ENCODE data around the gene CD109.
"Not testable (repeated sequence)": the region's sequence is repeated elsewhere in the genome, so short reads cannot be mapped to it uniquely, and the experiment has no call there.

Gene CD109

GRCh38 chr6:73784726-73785505 lies 88.9 kb downstream of the CD109 start:
- DNase-seq (ENCODE audit: low read depth in 4 of 4, low spot score in 1 of 4): no peak

GRCh38 chr6:73790574-73790973 lies 94.6 kb downstream of the CD109 start:
- no peak for DNase-seq (ENCODE audit: low read depth in 4 of 4, low spot score in 1 of 4)

GRCh38 chr6:73791336-73791735 lies 95.3 kb downstream of the CD109 start:
- DNase-seq (ENCODE audit: low read depth in 4 of 4, low spot score in 1 of 4): no peak

- no peak for DNase-seq (ENCODE audit: low read depth in 4 of 4, low spot score in 1 of 4)
These were observed 96.7 kb downstream of the CD109 start for GRCh38 chr6:73792738-73793137.

GRCh38 chr6:73796881-73797280 lies 100.9 kb downstream of the CD109 start:
- no peak for DNase-seq (ENCODE audit: low read depth in 4 of 4, low spot score in 1 of 4)

- no peak for DNase-seq (ENCODE audit: low read depth in 4 of 4, low spot score in 1 of 4)
These were observed 101.9 kb downstream of the CD109 start for GRCh38 chr6:73797861-73798260.

GRCh38 chr6:73798592-73798991 lies 102.6 kb downstream of the CD109 start:
- DNase-seq (ENCODE audit: low read depth in 4 of 4, low spot score in 1 of 4): no peak

- no peak for DNase-seq (ENCODE audit: low read depth in 4 of 4, low spot score in 1 of 4)
These were observed 105.0 kb downstream of the CD109 start for GRCh38 chr6:73800997-73801396.

- DNase-seq (ENCODE audit: low read depth in 4 of 4, low spot score in 1 of 4): no peak
These were observed 105.8 kb downstream of the CD109 start for GRCh38 chr6:73801652-73802268.

GRCh38 chr6:73802366-73802765 lies 106.4 kb downstream of the CD109 start:
- no peak for DNase-seq (ENCODE audit: low read depth in 4 of 4, low spot score in 1 of 4)

- DNase-seq (ENCODE audit: low read depth in 4 of 4, low spot score in 1 of 4): no peak
These were observed 107.7 kb downstream of the CD109 start for GRCh38 chr6:73803562-73804241.

- DNase-seq (ENCODE audit: low read depth in 4 of 4, low spot score in 1 of 4): not testable (repeated sequence)
These were observed 109.2 kb downstream of the CD109 start for GRCh38 chr6:73805221-73805620.

GRCh38 chr6:73805982-73806381 lies 110.0 kb downstream of the CD109 start:
- not testable (repeated sequence) for DNase-seq (ENCODE audit: low read depth in 4 of 4, low spot score in 1 of 4)

GRCh38 chr6:73811706-73812105 lies 115.7 kb downstream of the CD109 start:
- DNase-seq (ENCODE audit: low read depth in 4 of 4, low spot score in 1 of 4): no peak

- DNase-seq (ENCODE audit: low read depth in 4 of 4, low spot score in 1 of 4): no peak
These were observed 121.2 kb downstream of the CD109 start for GRCh38 chr6:73817253-73817652.

GRCh38 chr6:73823046-73823735 lies 127.2 kb downstream of the CD109 start:
- DNase-seq (ENCODE audit: low read depth in 4 of 4, low spot score in 1 of 4): no peak

GRCh38 chr6:73823832-73824231 lies 127.8 kb downstream of the CD109 start:
- no peak for DNase-seq (ENCODE audit: low read depth in 4 of 4, low spot score in 1 of 4)

GRCh38 chr6:73826571-73826970 lies 130.6 kb downstream of the CD109 start:
- no peak for DNase-seq (ENCODE audit: low read depth in 4 of 4, low spot score in 1 of 4)

- no peak for DNase-seq (ENCODE audit: low read depth in 4 of 4, low spot score in 1 of 4)
These were observed 134.1 kb downstream of the CD109 start for GRCh38 chr6:73830119-73830518.

- no peak for DNase-seq (ENCODE audit: low read depth in 4 of 4, low spot score in 1 of 4)
These were observed 136.3 kb downstream of the CD109 start for GRCh38 chr6:73832313-73832712.

GRCh38 chr6:73844696-73845095 lies 148.7 kb downstream of the CD109 start:
- DNase-seq (ENCODE audit: low read depth in 4 of 4, low spot score in 1 of 4): not testable (repeated sequence)

- DNase-seq (ENCODE audit: low read depth in 4 of 4, low spot score in 1 of 4): not testable (repeated sequence)
These were observed 155.0 kb downstream of the CD109 start for GRCh38 chr6:73851048-73851447.

All from stimulated activated CD4-positive, alpha-beta T cell treated with anti-CD3 and anti-CD28 coated beads, Interleukin-1b, Interleukin-23, amount 100 ng/mL, for 24 hours (primary cell).